WTC11 (cell line): ENCODE data around the gene SLC28A1. TPM values are rescaled to one million over a fixed set of nuclear protein-coding genes. Genes with fewer than 3 reads are reported as not detected.

Experiments
- ATAC-seq: fragments of 200-7000 bp; cut with Tn5 transposase; 2 replicates; pipeline ENCODE4 v1.10.0; 2021; ENCODE audit warnings: mild to moderate bottlenecking, moderate library complexity
- CTCF ChIA-PET: fragments of 300-600 bp; sonication (Branson Sonifier 250); formaldehyde crosslinking; loops from one replicate; lab custom pipeline; 2021; ENCODE audit warnings: antibody characterized with exemption; lab: Charles Lee
- POLR2A ChIA-PET: fragments of 350-600 bp; sonication (Branson Sonifier 250); formaldehyde crosslinking; loops from one replicate; lab custom pipeline; 2021; ENCODE audit warnings: antibody characterized with exemption; lab: Charles Lee
- DNase-seq: peaks from one replicate; pipeline ENCODE4 v3.0.0; 2021; ENCODE audit warnings: low spot score
- H3K27ac Mint-ChIP-seq: 2 replicates; pipeline ENCODE4 v1.8.0; 2021; ENCODE audit warnings: mixed read lengths
- H3K27me3 Mint-ChIP-seq: 2 replicates; pipeline ENCODE4 v1.8.0; 2021; ENCODE audit warnings: low read depth, mild to moderate bottlenecking, moderate library complexity, mixed read lengths
- H3K36me3 Mint-ChIP-seq: 2 replicates; pipeline ENCODE4 v1.8.0; 2021; ENCODE audit warnings: mixed read lengths
- H3K4me1 Mint-ChIP-seq: 2 replicates; pipeline ENCODE4 v1.8.0; 2022; ENCODE audit warnings: mixed read lengths
- H3K4me3 Mint-ChIP-seq: 2 replicates; pipeline ENCODE4 v1.8.0; 2021; ENCODE audit warnings: mild to moderate bottlenecking, moderate library complexity, mixed read lengths
- H3K9me3 Mint-ChIP-seq: 2 replicates; pipeline ENCODE4 v1.8.0; 2021; ENCODE audit warnings: mixed read lengths
- ARID4B ChIP-seq: sonication (generic); formaldehyde crosslinking; IDR thresholded peaks from 2 replicates; pipeline ENCODE4 v1.8.0; 2023; ENCODE audit warnings: missing genetic modification reagents, mild to moderate bottlenecking, borderline replicate concordance
- ATF3 ChIP-seq: sonication (generic); formaldehyde crosslinking; conservative IDR thresholded peaks from 2 replicates; pipeline ENCODE4 v1.8.1; 2022; ENCODE audit warnings: mild to moderate bottlenecking, missing genetic modification reagents
- CBFB ChIP-seq: sonication (generic); formaldehyde crosslinking; IDR thresholded peaks from 2 replicates; pipeline ENCODE4 v1.8.1; 2022; ENCODE audit warnings: mild to moderate bottlenecking, low read depth, missing genetic modification reagents
- CREB1 ChIP-seq: sonication (generic); formaldehyde crosslinking; IDR thresholded peaks from 2 replicates; pipeline ENCODE4 v1.8.0; 2023; ENCODE audit warnings: mild to moderate bottlenecking, missing genetic modification reagents
- ETV6 ChIP-seq: sonication (generic); formaldehyde crosslinking; IDR thresholded peaks from 2 replicates; pipeline ENCODE4 v1.8.1; 2022; ENCODE audit warnings: mild to moderate bottlenecking, missing genetic modification reagents
- GABPB1 ChIP-seq: sonication (generic); formaldehyde crosslinking; IDR thresholded peaks from 2 replicates; pipeline ENCODE4 v1.8.1; 2023; ENCODE audit warnings: mild to moderate bottlenecking, missing genetic modification reagents
- GTF2I ChIP-seq: fragments of 250-450 bp; sonication (Bioruptor Pico); conservative IDR thresholded peaks from 2 replicates; pipeline ENCODE4 v1.4.0; 2021; ENCODE audit warnings: mild to moderate bottlenecking
- JAZF1 ChIP-seq: fragments of 250-450 bp; sonication (Bioruptor Pico); IDR thresholded peaks from 2 replicates; pipeline ENCODE4 v1.9.0; 2021; ENCODE audit warnings: moderate library complexity, mild to moderate bottlenecking, inconsistent platforms
- KAT7 ChIP-seq: sonication (generic); formaldehyde crosslinking; IDR thresholded peaks from 2 replicates; pipeline ENCODE4 v1.8.1; 2023; ENCODE audit warnings: missing genetic modification reagents, mild to moderate bottlenecking, borderline replicate concordance
- MXD4 ChIP-seq: fragments of 250-450 bp; sonication (Bioruptor Pico); IDR thresholded peaks from 2 replicates; pipeline ENCODE4 v1.8.0; 2021; ENCODE audit warnings: mild to moderate bottlenecking, moderate library complexity, borderline replicate concordance
- NR2C2 ChIP-seq: sonication (generic); formaldehyde crosslinking; IDR thresholded peaks from 2 replicates; pipeline ENCODE4 v1.8.0; 2022; ENCODE audit warnings: mild to moderate bottlenecking, missing genetic modification reagents
- NR3C1 ChIP-seq: sonication (generic); formaldehyde crosslinking; conservative IDR thresholded peaks from 2 replicates; pipeline ENCODE4 v1.8.1; 2023; ENCODE audit warnings: low read depth, mild to moderate bottlenecking, missing genetic modification reagents
- SP1 ChIP-seq: sonication (generic); formaldehyde crosslinking; conservative IDR thresholded peaks from 2 replicates; pipeline ENCODE4 v1.8.1; 2022; ENCODE audit warnings: missing genetic modification reagents
- TEAD1 ChIP-seq: sonication (generic); formaldehyde crosslinking; IDR thresholded peaks from 2 replicates; pipeline ENCODE4 v1.8.0; 2022; ENCODE audit warnings: mild to moderate bottlenecking, missing genetic modification reagents
- TP53 ChIP-seq: sonication (generic); formaldehyde crosslinking; IDR thresholded peaks from 2 replicates; pipeline ENCODE4 v1.8.1; 2023; ENCODE audit warnings: mild to moderate bottlenecking, missing genetic modification reagents
- ZNF138 ChIP-seq: sonication (generic); formaldehyde crosslinking; conservative IDR thresholded peaks from 2 replicates; pipeline ENCODE4 v1.8.1; 2022; ENCODE audit warnings: mild to moderate bottlenecking, moderate library complexity, missing genetic modification reagents
- ZNF263 ChIP-seq: sonication (generic); formaldehyde crosslinking; IDR thresholded peaks from 2 replicates; pipeline ENCODE4 v1.8.1; 2022; ENCODE audit warnings: low read depth, mild to moderate bottlenecking, moderate library complexity, missing genetic modification reagents
- ZNF416 ChIP-seq: fragments of 250-450 bp; sonication (Bioruptor Pico); IDR thresholded peaks from 2 replicates; pipeline ENCODE4 v1.9.0; 2021; ENCODE audit warnings: mild to moderate bottlenecking, inconsistent platforms
- total RNA-seq: library from RNA; stranded (reverse); gene quantifications from 3 replicates; pipeline ENCODE4 v1.2.3, GENCODE V29; 2021
- TF ChIP-seq, protein P1 (sequence below): fragments of 250-450 bp; sonication (Bioruptor Pico); IDR thresholded peaks from 2 replicates; pipeline ENCODE4 v1.9.0; 2021; ENCODE audit warnings: mild to moderate bottlenecking
- TF ChIP-seq, protein P2 (sequence below): sonication (generic); formaldehyde crosslinking; IDR thresholded peaks from 2 replicates; pipeline ENCODE4 v1.8.1; 2022; ENCODE audit warnings: mild to moderate bottlenecking, missing genetic modification reagents, moderate library complexity, borderline replicate concordance
- TF ChIP-seq, protein P3 (sequence below): fragments of 250-450 bp; sonication (Bioruptor Pico); IDR thresholded peaks from 2 replicates; pipeline ENCODE4 v1.8.0; 2021; ENCODE audit warnings: mild to moderate bottlenecking
- TF ChIP-seq, protein P4 (sequence below): sonication (generic); formaldehyde crosslinking; IDR thresholded peaks from 2 replicates; pipeline ENCODE4 v1.8.0; 2022; ENCODE audit warnings: mild to moderate bottlenecking, missing genetic modification reagents
- TF ChIP-seq, protein P5 (sequence below): fragments of 250-450 bp; sonication (Bioruptor Pico); IDR thresholded peaks from 2 replicates; pipeline ENCODE4 v1.9.0; 2021; ENCODE audit warnings: moderate library complexity, mild to moderate bottlenecking, inconsistent platforms, borderline replicate concordance

The SLC28A1 gene
- total RNA-seq, 1 experiment from 2014 or later = not detected

DNA sequence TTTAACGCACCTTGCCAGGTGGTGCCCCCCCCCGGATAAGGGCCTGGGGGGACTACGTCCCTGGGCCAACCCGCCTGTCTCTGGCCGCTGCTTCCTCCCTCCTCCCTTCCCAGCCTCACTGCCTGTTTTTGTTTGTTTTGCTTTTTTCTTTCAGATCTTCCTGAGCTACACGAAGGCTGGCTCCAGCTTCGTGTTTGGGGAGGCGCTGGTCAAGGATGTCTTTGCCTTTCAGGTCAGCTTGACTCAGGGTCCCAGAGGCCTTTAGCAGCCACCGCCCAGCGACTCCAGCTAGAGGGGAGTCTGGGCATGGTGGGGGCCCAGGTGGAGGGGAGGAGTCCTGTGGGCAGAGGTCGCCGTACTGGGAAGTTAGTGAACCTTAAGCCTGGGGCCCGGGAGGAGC is 24.1 kb downstream of the SLC28A1 start:
- Mint-ChIP-seq H3K27me3 (no peaks in the 10 kb centered on the region), H3K27ac (no peak overlapping the region), H3K36me3 (no peaks in the 10 kb centered on the region), H3K9me3 (no peaks in the 10 kb centered on the region), H3K4me1 (peaks cover 8% of the 10 kb centered on the region), H3K4me3 (no peak overlapping the region)
- ATAC-seq (peak; percentile 64), DNase-seq (no peak)
- TF ChIP-seq, protein P1, sequence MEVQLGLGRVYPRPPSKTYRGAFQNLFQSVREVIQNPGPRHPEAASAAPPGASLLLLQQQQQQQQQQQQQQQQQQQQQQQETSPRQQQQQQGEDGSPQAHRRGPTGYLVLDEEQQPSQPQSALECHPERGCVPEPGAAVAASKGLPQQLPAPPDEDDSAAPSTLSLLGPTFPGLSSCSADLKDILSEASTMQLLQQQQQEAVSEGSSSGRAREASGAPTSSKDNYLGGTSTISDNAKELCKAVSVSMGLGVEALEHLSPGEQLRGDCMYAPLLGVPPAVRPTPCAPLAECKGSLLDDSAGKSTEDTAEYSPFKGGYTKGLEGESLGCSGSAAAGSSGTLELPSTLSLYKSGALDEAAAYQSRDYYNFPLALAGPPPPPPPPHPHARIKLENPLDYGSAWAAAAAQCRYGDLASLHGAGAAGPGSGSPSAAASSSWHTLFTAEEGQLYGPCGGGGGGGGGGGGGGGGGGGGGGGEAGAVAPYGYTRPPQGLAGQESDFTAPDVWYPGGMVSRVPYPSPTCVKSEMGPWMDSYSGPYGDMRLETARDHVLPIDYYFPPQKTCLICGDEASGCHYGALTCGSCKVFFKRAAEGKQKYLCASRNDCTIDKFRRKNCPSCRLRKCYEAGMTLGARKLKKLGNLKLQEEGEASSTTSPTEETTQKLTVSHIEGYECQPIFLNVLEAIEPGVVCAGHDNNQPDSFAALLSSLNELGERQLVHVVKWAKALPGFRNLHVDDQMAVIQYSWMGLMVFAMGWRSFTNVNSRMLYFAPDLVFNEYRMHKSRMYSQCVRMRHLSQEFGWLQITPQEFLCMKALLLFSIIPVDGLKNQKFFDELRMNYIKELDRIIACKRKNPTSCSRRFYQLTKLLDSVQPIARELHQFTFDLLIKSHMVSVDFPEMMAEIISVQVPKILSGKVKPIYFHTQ (CRISPR knock-in tag) = no peak
- TF ChIP-seq, protein P2, sequence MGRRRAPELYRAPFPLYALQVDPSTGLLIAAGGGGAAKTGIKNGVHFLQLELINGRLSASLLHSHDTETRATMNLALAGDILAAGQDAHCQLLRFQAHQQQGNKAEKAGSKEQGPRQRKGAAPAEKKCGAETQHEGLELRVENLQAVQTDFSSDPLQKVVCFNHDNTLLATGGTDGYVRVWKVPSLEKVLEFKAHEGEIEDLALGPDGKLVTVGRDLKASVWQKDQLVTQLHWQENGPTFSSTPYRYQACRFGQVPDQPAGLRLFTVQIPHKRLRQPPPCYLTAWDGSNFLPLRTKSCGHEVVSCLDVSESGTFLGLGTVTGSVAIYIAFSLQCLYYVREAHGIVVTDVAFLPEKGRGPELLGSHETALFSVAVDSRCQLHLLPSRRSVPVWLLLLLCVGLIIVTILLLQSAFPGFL (CRISPR knock-in tag) = no peak
- no peak for TF ChIP-seq ETV6 (CRISPR knock-in tag)
- TF ChIP-seq ATF3 (CRISPR knock-in tag) = no peak
- TF ChIP-seq, protein P3, sequence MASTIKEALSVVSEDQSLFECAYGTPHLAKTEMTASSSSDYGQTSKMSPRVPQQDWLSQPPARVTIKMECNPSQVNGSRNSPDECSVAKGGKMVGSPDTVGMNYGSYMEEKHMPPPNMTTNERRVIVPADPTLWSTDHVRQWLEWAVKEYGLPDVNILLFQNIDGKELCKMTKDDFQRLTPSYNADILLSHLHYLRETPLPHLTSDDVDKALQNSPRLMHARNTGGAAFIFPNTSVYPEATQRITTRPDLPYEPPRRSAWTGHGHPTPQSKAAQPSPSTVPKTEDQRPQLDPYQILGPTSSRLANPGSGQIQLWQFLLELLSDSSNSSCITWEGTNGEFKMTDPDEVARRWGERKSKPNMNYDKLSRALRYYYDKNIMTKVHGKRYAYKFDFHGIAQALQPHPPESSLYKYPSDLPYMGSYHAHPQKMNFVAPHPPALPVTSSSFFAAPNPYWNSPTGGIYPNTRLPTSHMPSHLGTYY (CRISPR knock-in tag) = no peak
- no peak for TF ChIP-seq SP1 (CRISPR knock-in tag)
- TF ChIP-seq, protein P4, sequence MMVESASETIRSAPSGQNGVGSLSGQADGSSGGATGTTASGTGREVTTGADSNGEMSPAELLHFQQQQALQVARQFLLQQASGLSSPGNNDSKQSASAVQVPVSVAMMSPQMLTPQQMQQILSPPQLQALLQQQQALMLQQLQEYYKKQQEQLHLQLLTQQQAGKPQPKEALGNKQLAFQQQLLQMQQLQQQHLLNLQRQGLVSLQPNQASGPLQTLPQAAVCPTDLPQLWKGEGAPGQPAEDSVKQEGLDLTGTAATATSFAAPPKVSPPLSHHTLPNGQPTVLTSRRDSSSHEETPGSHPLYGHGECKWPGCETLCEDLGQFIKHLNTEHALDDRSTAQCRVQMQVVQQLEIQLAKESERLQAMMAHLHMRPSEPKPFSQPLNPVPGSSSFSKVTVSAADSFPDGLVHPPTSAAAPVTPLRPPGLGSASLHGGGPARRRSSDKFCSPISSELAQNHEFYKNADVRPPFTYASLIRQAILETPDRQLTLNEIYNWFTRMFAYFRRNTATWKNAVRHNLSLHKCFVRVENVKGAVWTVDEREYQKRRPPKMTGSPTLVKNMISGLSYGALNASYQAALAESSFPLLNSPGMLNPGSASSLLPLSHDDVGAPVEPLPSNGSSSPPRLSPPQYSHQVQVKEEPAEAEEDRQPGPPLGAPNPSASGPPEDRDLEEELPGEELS = no peak
- no peak for TF ChIP-seq GABPB1 (CRISPR knock-in tag)
- no peak for TF ChIP-seq NR3C1
- no peak for TF ChIP-seq KAT7
- TF ChIP-seq CBFB = no peak
- no peak for TF ChIP-seq MXD4 (CRISPR knock-in tag)
- TF ChIP-seq GTF2I = no peak
- TF ChIP-seq, protein P5, sequence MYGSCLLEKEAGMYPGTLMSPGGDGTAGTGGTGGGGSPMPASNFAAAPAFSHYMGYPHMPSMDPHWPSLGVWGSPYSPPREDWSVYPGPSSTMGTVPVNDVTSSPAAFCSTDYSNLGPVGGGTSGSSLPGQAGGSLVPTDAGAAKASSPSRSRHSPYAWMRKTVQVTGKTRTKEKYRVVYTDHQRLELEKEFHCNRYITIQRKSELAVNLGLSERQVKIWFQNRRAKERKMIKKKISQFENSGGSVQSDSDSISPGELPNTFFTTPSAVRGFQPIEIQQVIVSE (CRISPR knock-in tag) = no peak
- no peak for TF ChIP-seq JAZF1 (CRISPR knock-in tag)
- no peak for TF ChIP-seq ZNF263 (CRISPR knock-in tag)
- TF ChIP-seq TEAD1 = no peak
- TF ChIP-seq NR2C2 (CRISPR knock-in tag) = no peak
- TF ChIP-seq CREB1 (CRISPR knock-in tag) = no peak
- ChIA-PET CTCF (interaction anchor here (1.0 to 2.5 kb wide), 8 partner anchors 10 to 338 kb away, joined by 3 to 13 read pairs (median 4); no protein-coding TSS in a partner anchor), POLR2A (no interaction called here)

- no peaks in the 10 kb centered on the region for H3K36me3 Mint-ChIP-seq
- CTCF ChIA-PET = interaction anchor here (0.5 to 2.5 kb wide), 10 partner anchors 11 to 338 kb away, joined by 3 to 13 read pairs (median 4); no protein-coding TSS in a partner anchor
- no peak for DNase-seq
- H3K27ac Mint-ChIP-seq = no peak overlapping the region
- no peak overlapping the region for H3K4me3 Mint-ChIP-seq
- peaks cover 8% of the 10 kb centered on the region for H3K4me1 Mint-ChIP-seq
- ATAC-seq = peak; percentile 71
- POLR2A ChIA-PET = no interaction called here
- no peaks in the 10 kb centered on the region for H3K27me3 Mint-ChIP-seq
- no peaks in the 10 kb centered on the region for H3K9me3 Mint-ChIP-seq
- TF ChIP-seq TP53 (CRISPR knock-in tag) (no peak), ZNF138 (CRISPR knock-in tag) (no peak), JAZF1 (CRISPR knock-in tag) (no peak), ZNF416 (CRISPR knock-in tag) (no peak), ARID4B (CRISPR knock-in tag) (no peak)
Measured at GRCh38 chr15:84909029-84909428, 24.6 kb downstream of the SLC28A1 start.
